ENCODE measurements around the gene EPHA7.

- TF ChIP-seq CTCF (IDR thresholded peaks at IDR 0.05; ENCODE audit: extremely low read depth in 1 of 2, insufficient read depth in 1 of 2, low read depth in 1 of 2, low read length in 2 of 2), result no peak
- TF ChIP-seq POLR2A (IDR thresholded peaks at IDR 0.05; ENCODE audit: low read depth, low read length), result no peak
- no peak for TF ChIP-seq MYC (IDR thresholded peaks at IDR 0.05; ENCODE audit: low read depth, low read length)
Measured at GRCh38 chr6:93213028-93213427, 206.3 kb downstream of the EPHA7 start.

Data from endothelial cell of umbilical vein (primary cell).